HL-60/S4 treated with retinoic acid at 250 ng/mL for 4 days and 3 days (cell line): ENCODE measurements around the gene NSG1.
"Not testable (repeated sequence)": the region's sequence is repeated elsewhere in the genome, so short reads cannot be mapped to it uniquely, and the experiment has no call there.

Experiments
- in situ Hi-C: fragments of 300-500 bp; cut with MboI; formaldehyde crosslinking; loops from 2 replicates; pipeline ENCODE4 v1.7.0; 2022; ENCODE audit warnings: low sequenced_read_pairs

Gene NSG1

GRCh38 chr4:4461850-4462249, 74.9 kb downstream of the NSG1 start:
- in situ Hi-C loops, result no loop called here

DNA sequence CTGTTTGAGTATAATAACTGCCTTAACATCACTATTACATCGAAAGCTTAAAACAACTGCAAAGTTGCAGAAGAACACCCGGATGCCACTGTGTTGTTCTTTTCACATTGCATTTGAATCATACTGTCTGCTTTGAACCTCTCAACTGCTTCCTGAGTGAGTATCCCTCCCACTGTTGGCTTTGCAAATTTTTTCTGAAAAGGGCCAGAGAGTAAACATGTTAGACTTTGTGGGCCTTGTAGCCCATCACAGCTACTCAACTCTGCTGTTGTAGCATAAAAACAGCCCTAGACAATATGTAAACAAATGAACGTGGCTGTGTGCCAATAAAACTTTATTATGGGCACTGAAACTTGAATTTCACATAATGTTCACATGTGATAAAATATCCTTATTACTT, 76.1 kb downstream of the NSG1 start:
- in situ Hi-C loops, result no loop called here

DNA sequence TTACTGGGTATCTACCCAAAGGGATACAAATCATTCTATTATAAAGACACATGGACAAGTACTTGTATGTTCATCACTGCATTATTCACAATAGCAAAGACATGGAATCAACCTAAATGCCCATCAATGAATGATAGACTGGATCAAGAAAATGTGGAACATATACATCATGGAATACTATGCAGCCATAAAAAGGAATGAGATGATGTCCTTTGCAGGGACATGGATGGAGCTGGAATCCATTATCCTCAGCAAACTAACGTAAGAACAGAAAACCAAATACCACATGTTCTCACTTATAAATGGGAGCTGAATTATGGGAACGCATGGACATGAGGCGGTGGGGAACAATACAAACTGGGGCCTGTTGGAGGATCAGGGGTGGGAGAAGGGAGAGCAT, 78.3 kb downstream of the NSG1 start:
- in situ Hi-C loops, result not testable (repeated sequence)
